ENCODE results near the gene GTF2H2C.
"Not testable (repeated sequence)": the region's sequence is repeated elsewhere in the genome, so short reads cannot be mapped to it uniquely, and the experiment has no call there.

GTF2H2C gene

GRCh38 chr5:69559908-69560330 lies at the start of gene GTF2H2C:
GTF2H2C (plus strand) TSS chr5:69560191; CDS start chr5:69565133, 4,942 bp downstream.
- peak; percentile 72 to 85 (median 81) for DNase-seq

- no peak for DNase-seq
These were observed 49.3 kb upstream of the GTF2H2C start for GRCh38 chr5:69510694-69511093.

- no peak for DNase-seq
These were observed 47.2 kb upstream of the GTF2H2C start for GRCh38 chr5:69512740-69513260.

- not testable (repeated sequence) for DNase-seq
These were observed 44.4 kb upstream of the GTF2H2C start for GRCh38 chr5:69515570-69515969.

- no peak for DNase-seq
These were observed 43.2 kb upstream of the GTF2H2C start for GRCh38 chr5:69516769-69517168.

GRCh38 chr5:69517763-69518212 lies 42.2 kb upstream of the GTF2H2C start:
- no peak for DNase-seq

GRCh38 chr5:69519285-69519684 lies 40.7 kb upstream of the GTF2H2C start:
- DNase-seq, result no peak

GRCh38 chr5:69522035-69522434 lies 38.0 kb upstream of the GTF2H2C start:
- DNase-seq, result no peak

GRCh38 chr5:69525490-69525889 lies 34.5 kb upstream of the GTF2H2C start:
- DNase-seq, result peak in 2 of 3 donors; percentile 14 to 29

- DNase-seq, result no peak
These were observed 33.3 kb upstream of the GTF2H2C start for GRCh38 chr5:69526660-69527059.

GRCh38 chr5:69527128-69527770 lies 32.7 kb upstream of the GTF2H2C start:
- DNase-seq, result no peak

- DNase-seq, result no peak
These were observed 32.0 kb upstream of the GTF2H2C start for GRCh38 chr5:69528035-69528434.

- no peak for DNase-seq
These were observed 31.4 kb upstream of the GTF2H2C start for GRCh38 chr5:69528609-69529008.

GRCh38 chr5:69530561-69531405 lies 29.2 kb upstream of the GTF2H2C start:
- DNase-seq, result peak; percentile 51 to 52 (median 51)

- no peak for DNase-seq
These were observed 28.6 kb upstream of the GTF2H2C start for GRCh38 chr5:69531406-69531801.

GRCh38 chr5:69537911-69538310 lies 22.1 kb upstream of the GTF2H2C start:
- DNase-seq, result not testable (repeated sequence)

GRCh38 chr5:69538735-69539134 lies 21.3 kb upstream of the GTF2H2C start:
- DNase-seq, result not testable (repeated sequence)

GRCh38 chr5:69541347-69541746 lies 18.6 kb upstream of the GTF2H2C start:
- not testable (repeated sequence) for DNase-seq

GRCh38 chr5:69542838-69543618 lies 17.0 kb upstream of the GTF2H2C start:
- not testable (repeated sequence) for DNase-seq

- DNase-seq, result not testable (repeated sequence)
These were observed 15.4 kb upstream of the GTF2H2C start for GRCh38 chr5:69544602-69545001.

- not testable (repeated sequence) for DNase-seq
These were observed 818 bp downstream of the GTF2H2C start for GRCh38 chr5:69560587-69561431.

GRCh38 chr5:69566172-69566571 lies 6.2 kb downstream of the GTF2H2C start:
- peak in 1 of 3 donors; percentile 8 for DNase-seq
